ENCODE results near the gene OTOA.
"Not testable (repeated sequence)": the region's sequence is repeated elsewhere in the genome, so short reads cannot be mapped to it uniquely, and the experiment has no call there.

OTOA gene

DNA sequence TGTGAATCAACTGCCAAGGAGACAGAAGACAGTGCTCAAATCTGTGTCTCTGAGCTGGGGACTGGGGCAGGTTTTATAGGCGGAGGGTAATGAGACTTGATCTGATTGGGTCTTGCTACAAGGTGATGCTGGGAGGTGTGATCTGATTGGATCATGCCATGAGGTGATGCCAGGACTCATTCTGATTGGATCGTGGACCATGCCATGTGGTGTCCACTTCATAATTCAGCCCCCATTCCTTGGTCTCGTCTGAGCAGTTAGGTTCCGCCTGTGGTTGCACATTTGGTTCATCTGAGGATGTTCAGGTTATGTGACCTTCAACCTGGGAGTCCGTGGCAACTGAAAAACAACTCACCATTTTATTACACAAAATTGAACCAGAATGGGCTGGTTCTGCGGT, 41.0 kb downstream of the OTOA start:
- TF ChIP-seq, protein P1, sequence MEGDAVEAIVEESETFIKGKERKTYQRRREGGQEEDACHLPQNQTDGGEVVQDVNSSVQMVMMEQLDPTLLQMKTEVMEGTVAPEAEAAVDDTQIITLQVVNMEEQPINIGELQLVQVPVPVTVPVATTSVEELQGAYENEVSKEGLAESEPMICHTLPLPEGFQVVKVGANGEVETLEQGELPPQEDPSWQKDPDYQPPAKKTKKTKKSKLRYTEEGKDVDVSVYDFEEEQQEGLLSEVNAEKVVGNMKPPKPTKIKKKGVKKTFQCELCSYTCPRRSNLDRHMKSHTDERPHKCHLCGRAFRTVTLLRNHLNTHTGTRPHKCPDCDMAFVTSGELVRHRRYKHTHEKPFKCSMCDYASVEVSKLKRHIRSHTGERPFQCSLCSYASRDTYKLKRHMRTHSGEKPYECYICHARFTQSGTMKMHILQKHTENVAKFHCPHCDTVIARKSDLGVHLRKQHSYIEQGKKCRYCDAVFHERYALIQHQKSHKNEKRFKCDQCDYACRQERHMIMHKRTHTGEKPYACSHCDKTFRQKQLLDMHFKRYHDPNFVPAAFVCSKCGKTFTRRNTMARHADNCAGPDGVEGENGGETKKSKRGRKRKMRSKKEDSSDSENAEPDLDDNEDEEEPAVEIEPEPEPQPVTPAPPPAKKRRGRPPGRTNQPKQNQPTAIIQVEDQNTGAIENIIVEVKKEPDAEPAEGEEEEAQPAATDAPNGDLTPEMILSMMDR (IDR thresholded peaks at IDR 0.05; ENCODE audit: insufficient read depth, low read depth, low read length, missing control alignments) = no peak
- no peak for DNase-seq (ENCODE audit: low read depth)
- H3K4me3 ChIP-seq (ENCODE audit: low read length) = no peak overlapping the region

DNA sequence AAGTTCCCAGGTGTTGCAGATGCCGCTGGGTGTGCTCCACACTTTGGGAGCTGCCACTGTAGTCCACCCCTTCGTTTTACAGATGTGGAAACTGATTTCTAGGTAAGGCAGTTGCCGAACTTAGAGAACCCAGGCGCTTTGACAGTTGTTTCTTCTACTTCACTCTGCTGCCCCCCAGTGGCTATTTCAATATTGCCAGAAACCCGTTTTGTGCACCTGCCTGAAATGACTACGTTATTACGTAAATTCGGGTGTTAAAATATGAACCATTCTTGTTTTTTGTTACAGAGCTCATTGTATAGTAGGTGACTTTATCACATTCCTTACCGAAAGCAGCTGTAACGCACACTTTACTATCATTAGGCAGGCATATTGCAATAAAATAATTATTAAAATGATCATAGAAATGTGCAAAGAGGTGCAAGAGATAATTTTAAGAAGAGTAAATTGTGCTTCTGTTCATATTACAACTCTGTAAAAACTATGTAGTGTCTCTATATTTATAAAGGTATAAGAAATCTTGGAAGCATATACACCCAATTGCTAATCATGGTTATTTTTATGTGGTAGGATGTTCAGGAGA, 44.9 kb downstream of the OTOA start:
- TF ChIP-seq, protein P1 (IDR thresholded peaks at IDR 0.05; ENCODE audit: insufficient read depth, low read depth, low read length, missing control alignments) = peak; percentile 87
- peak; percentile 79 for DNase-seq (ENCODE audit: low read depth)
- no peak overlapping the region for H3K4me3 ChIP-seq (ENCODE audit: low read length)

- no peak overlapping the region for H3K4me3 ChIP-seq (ENCODE audit: low read length)
- no peak for DNase-seq (ENCODE audit: low read depth)
- TF ChIP-seq, protein P1 (IDR thresholded peaks at IDR 0.05; ENCODE audit: insufficient read depth, low read depth, low read length, missing control alignments) = no peak
These were observed 47.2 kb downstream of the OTOA start for GRCh38 chr16:21710938-21711337.

GRCh38 chr16:21713549-21714368, 50.0 kb downstream of the OTOA start:
- no peak overlapping the region for H3K4me3 ChIP-seq (ENCODE audit: low read length)
- no peak for DNase-seq (ENCODE audit: low read depth)
- TF ChIP-seq, protein P1 (IDR thresholded peaks at IDR 0.05; ENCODE audit: insufficient read depth, low read depth, low read length, missing control alignments) = no peak

- DNase-seq (ENCODE audit: low read depth) = not testable (repeated sequence)
These were observed 50.5 kb downstream of the OTOA start for GRCh38 chr16:21714369-21714618.

DNA sequence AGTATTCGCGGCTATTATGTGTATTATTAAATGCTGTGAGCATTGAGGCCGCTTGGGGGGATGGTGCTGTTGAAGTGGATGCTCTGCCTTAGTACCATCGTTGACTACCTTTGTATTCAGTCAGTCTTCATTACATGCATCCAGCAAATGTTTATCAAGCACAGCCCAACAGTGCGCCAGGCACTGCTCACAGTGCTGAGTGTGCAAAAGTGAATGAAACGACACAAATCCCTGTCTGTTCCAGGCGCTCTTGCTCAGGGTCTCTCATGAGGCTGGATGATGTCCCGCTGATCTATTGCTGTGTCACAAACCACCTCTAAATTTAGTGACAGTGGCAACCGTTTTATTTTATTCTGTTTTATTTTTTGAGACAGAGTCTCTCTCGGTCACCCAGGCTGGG, 53.8 kb downstream of the OTOA start:
- no peak overlapping the region for H3K4me3 ChIP-seq (ENCODE audit: low read length)
- DNase-seq (ENCODE audit: low read depth) = no peak
- TF ChIP-seq, protein P1 (IDR thresholded peaks at IDR 0.05; ENCODE audit: insufficient read depth, low read depth, low read length, missing control alignments) = no peak

More at GRCh38 chr16:21714369-21714618, 50.5 kb downstream of the OTOA start:
- H3K4me3 ChIP-seq (ENCODE audit: low read length) = not testable (repeated sequence)

DNA sequence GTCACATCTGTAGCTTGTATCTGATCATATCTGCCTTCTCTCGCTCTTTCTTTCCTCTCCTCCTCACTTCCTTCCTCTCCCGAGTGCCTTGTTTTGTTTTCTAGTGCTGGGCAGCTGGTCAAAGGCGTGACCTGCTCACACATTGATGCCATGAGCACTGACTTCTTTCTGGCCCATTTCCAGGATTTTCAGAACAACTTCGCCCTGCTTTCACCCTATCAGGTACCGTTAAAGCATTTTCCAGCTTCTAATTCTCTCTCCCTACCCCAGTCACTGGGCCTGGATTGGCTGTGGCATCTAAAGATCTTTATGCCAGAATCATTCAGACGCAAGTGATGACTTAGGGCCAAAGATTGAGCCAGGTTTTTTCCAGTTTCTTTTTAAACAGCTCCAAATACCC, 55.5 kb downstream of the OTOA start:
- no peak for DNase-seq (ENCODE audit: low read depth)
- TF ChIP-seq, protein P1 (IDR thresholded peaks at IDR 0.05; ENCODE audit: insufficient read depth, low read depth, low read length, missing control alignments) = no peak

More for the DNA sequence above, 55.5 kb downstream of the OTOA start:
- H3K4me3 ChIP-seq (ENCODE audit: low read length) = no peak overlapping the region

Measured in epithelial cell of esophagus (primary cell).